SK-N-SH treated with all-trans-retinoic acid at 6 μM for 48 hours (cell line): ENCODE measurements around the gene PPP1R12B.
"Not testable (repeated sequence)": the region's sequence is repeated elsewhere in the genome, so short reads cannot be mapped to it uniquely, and the experiment has no call there.

Experiments used
- CSDC2 ChIP-seq: fragments of 250-450 bp; sonication (Bioruptor Pico); IDR thresholded peaks from 2 replicates; pipeline ENCODE4 v1.5.0; 2020; ENCODE audit warnings: mild to moderate bottlenecking, moderate library complexity
- PATZ1 ChIP-seq: fragments of 250-450 bp; sonication (Bioruptor Pico); IDR thresholded peaks from 2 replicates; pipeline ENCODE4 v1.8.0; 2020; ENCODE audit warnings: mild to moderate bottlenecking, moderate library complexity, borderline replicate concordance
- PPARA ChIP-seq: fragments of 250-450 bp; sonication (Bioruptor Pico); IDR thresholded peaks from 2 replicates; pipeline ENCODE4 v1.5.0; 2020; ENCODE audit warnings: mild to moderate bottlenecking, borderline replicate concordance
- RARB ChIP-seq: fragments of 250-450 bp; sonication (Bioruptor Pico); IDR thresholded peaks from 2 replicates; pipeline ENCODE4 v1.8.0; 2021; ENCODE audit warnings: mild to moderate bottlenecking, moderate library complexity
- TOX ChIP-seq: fragments of 250-450 bp; sonication (Bioruptor Pico); IDR thresholded peaks from 2 replicates; pipeline ENCODE4 v1.8.0; 2021; ENCODE audit warnings: mild to moderate bottlenecking, moderate library complexity, borderline replicate concordance
- TSHZ2 ChIP-seq: fragments of 250-450 bp; sonication (Bioruptor Pico); IDR thresholded peaks from 2 replicates; pipeline ENCODE4 v1.5.0; 2020; ENCODE audit warnings: mild to moderate bottlenecking, moderate library complexity
- ZNF8 ChIP-seq: fragments of 450-650 bp; formaldehyde crosslinking; IDR thresholded peaks from 2 replicates; pipeline ENCODE4 v1.5.0; 2020; ENCODE audit warnings: mild to moderate bottlenecking, moderate library complexity
- TF ChIP-seq, protein P1 (sequence below): fragments of 250-450 bp; sonication (Bioruptor Pico); IDR thresholded peaks from 2 replicates; pipeline ENCODE4 v1.8.0; 2021; ENCODE audit warnings: low read depth, mild to moderate bottlenecking, moderate library complexity, borderline replicate concordance

DNA sequence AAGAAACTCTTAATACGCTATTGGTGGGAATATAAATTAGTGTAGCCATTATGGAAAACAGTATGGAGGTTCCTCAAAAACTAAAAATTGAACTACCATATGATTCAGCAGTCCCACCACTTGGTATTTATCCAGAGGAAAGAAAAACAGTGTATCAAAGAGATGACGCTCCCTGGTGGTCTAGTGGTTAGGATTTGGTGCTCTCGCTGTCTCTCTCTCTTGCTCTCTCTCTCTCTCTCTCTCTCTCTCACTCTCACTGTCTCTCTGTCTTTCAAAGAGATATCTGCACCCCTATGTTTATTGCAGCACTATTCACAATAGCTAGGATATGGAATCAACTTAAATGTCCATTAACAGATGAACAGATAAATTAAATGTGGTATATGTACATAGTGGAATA is 151.5 kb downstream of the PPP1R12B start:
- TF ChIP-seq CSDC2; RARB; ZNF8 (CRISPR knock-in tag); TSHZ2 (CRISPR knock-in tag); PPARA (CRISPR knock-in tag); PATZ1; TOX (CRISPR knock-in tag): not testable (repeated sequence)
- TF ChIP-seq, protein P1, sequence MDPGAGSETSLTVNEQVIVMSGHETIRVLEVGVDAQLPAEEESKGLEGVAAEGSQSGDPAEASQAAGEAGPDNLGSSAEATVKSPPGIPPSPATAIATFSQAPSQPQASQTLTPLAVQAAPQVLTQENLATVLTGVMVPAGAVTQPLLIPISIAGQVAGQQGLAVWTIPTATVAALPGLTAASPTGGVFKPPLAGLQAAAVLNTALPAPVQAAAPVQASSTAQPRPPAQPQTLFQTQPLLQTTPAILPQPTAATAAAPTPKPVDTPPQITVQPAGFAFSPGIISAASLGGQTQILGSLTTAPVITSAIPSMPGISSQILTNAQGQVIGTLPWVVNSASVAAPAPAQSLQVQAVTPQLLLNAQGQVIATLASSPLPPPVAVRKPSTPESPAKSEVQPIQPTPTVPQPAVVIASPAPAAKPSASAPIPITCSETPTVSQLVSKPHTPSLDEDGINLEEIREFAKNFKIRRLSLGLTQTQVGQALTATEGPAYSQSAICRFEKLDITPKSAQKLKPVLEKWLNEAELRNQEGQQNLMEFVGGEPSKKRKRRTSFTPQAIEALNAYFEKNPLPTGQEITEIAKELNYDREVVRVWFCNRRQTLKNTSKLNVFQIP (CRISPR knock-in tag): not testable (repeated sequence)
